Colonic mucosa (tissue), 4 donors: ENCODE results near the gene CA10. TPM values are rescaled to one million over a fixed set of nuclear protein-coding genes. Genes with fewer than 3 reads are reported as not detected.

ENCODE experiments used
- DNase-seq: peaks from one replicate; pipeline ENCODE4 v3.0.0-alpha.2; 2020
- H3K27ac ChIP-seq: fragments of 200-600 bp; one replicate; pipeline ENCODE4 v1.8.0; 2021
- H3K27me3 ChIP-seq: fragments of 200-600 bp; one replicate; pipeline ENCODE4 v1.8.0; 2021
- H3K36me3 ChIP-seq: fragments of 200-600 bp; one replicate; pipeline ENCODE4 v1.8.0; 2021
- H3K4me1 ChIP-seq: fragments of 200-600 bp; one replicate; pipeline ENCODE4 v1.8.0; 2021; ENCODE audit warnings: mild to moderate bottlenecking
- H3K4me3 ChIP-seq: fragments of 200-600 bp; one replicate; pipeline ENCODE4 v1.8.0; 2021
- H3K9ac ChIP-seq, 2 donors: one replicate each; pipeline ENCODE4 v1.7.0; 2013; ENCODE audit warnings: control low read depth in 2 of 2, low read depth in 2 of 2, low read length in 2 of 2
- H3K9me3 ChIP-seq: fragments of 200-600 bp; one replicate; pipeline ENCODE4 v1.8.0; 2021
- intact Hi-C: fragments of 100-400 bp; cut with DNase I; formaldehyde crosslinking; loops from one replicate; pipeline ENCODE4 v1.14.1; 2022
- total RNA-seq, 2 donors: library from RNA; stranded (reverse); fragmentation: NEBNext Ultra II Directional in 1 of 2; extraction: Animal tissue kit (Norgen Biotek cat#: 25700) in 1 of 2; gene quantifications; one replicate each; pipeline ENCODE4 v1.2.1, GENCODE V29; 2021
- TF ChIP-seq, protein P1 (sequence below): fragments of 200-600 bp; IDR thresholded peaks from one replicate; pipeline ENCODE4 v1.8.0; 2022; ENCODE audit warnings: antibody characterized with exemption, mild to moderate bottlenecking
- donor health status: healthy.
- donor health status: DM: no; HTN: no; CAD: no.
- donor health status: DM: no; HTN: no; CAD: no.

Gene CA10
- total RNA-seq, 2 donors from 2014 or later, result 0.27 to 0.52 TPM

DNA sequence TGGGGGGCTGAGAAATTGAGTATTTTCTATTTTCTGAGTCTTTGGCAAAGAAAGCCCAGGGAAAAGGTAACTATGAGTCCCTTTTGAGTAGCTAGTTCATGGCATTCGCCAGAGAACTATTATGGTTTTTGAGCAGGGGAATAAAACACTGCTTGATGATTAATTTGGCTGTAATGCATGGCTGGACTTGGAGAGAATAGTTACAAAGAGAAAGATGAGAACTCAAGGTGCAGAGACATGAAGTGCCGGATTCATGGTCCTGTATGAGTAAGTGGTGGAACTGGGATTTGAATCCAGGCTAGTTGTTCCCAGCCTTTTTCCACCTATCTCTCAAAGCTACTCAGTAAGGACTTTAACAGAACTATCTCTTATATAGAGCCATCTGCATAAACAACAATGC is 266.6 kb downstream of the CA10 start:
- no peaks in the 10 kb centered on the region for H3K9me3 ChIP-seq
- H3K36me3 ChIP-seq, result no peaks in the 10 kb centered on the region
- H3K27me3 ChIP-seq, result no peaks in the 10 kb centered on the region
- H3K4me1 ChIP-seq, result no peaks in the 10 kb centered on the region
- DNase-seq, result no peak
- no peak overlapping the region for H3K27ac ChIP-seq
- H3K9ac ChIP-seq, result no peak overlapping the region
- intact Hi-C loops, result no loop called here
- no peak overlapping the region for H3K4me3 ChIP-seq
- TF ChIP-seq, protein P1, sequence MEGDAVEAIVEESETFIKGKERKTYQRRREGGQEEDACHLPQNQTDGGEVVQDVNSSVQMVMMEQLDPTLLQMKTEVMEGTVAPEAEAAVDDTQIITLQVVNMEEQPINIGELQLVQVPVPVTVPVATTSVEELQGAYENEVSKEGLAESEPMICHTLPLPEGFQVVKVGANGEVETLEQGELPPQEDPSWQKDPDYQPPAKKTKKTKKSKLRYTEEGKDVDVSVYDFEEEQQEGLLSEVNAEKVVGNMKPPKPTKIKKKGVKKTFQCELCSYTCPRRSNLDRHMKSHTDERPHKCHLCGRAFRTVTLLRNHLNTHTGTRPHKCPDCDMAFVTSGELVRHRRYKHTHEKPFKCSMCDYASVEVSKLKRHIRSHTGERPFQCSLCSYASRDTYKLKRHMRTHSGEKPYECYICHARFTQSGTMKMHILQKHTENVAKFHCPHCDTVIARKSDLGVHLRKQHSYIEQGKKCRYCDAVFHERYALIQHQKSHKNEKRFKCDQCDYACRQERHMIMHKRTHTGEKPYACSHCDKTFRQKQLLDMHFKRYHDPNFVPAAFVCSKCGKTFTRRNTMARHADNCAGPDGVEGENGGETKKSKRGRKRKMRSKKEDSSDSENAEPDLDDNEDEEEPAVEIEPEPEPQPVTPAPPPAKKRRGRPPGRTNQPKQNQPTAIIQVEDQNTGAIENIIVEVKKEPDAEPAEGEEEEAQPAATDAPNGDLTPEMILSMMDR, result no peak

GRCh38 chr17:51890710-51891109 is 267.8 kb downstream of the CA10 start:
- Histone ChIP-seq H3K4me3 (no peak overlapping the region), H3K4me1 (no peaks in the 10 kb centered on the region), H3K9ac (no peak overlapping the region), H3K9me3 (no peaks in the 10 kb centered on the region), H3K27ac (no peak overlapping the region), H3K27me3 (no peaks in the 10 kb centered on the region), H3K36me3 (no peaks in the 10 kb centered on the region)
- intact Hi-C loops, result no loop called here
- no peak for DNase-seq
- TF ChIP-seq, protein P1, result no peak

DNA sequence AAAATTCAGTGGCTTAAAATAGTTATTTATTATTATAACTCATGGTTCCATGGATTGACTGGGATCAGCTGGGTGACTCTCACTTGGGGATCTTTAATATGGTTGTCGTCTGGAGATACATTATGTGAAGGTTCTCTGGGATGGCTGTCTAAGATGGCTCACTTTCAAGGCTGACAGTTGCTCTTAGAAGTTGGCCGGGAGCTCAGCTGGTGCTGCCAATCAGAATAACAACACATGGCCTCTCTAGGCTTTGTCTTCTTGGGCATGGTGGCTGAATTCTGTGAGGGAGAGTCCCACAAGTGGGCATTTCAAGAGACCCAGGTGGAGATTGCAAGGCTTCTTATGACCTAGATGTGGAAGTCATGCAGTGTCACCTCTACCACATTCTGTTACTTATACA is 269.7 kb downstream of the CA10 start:
- TF ChIP-seq, protein P1, result no peak
- no peaks in the 10 kb centered on the region for H3K9me3 ChIP-seq
- no peak overlapping the region for H3K9ac ChIP-seq
- no peak overlapping the region for H3K4me3 ChIP-seq
- H3K27ac ChIP-seq, result no peak overlapping the region
- no peaks in the 10 kb centered on the region for H3K27me3 ChIP-seq
- H3K36me3 ChIP-seq, result no peaks in the 10 kb centered on the region
- DNase-seq, result no peak
- intact Hi-C loops, result no loop called here
- no peaks in the 10 kb centered on the region for H3K4me1 ChIP-seq

- TF ChIP-seq, protein P1, result no peak
- no peak overlapping the region for H3K4me3 ChIP-seq
- no peaks in the 10 kb centered on the region for H3K9me3 ChIP-seq
- H3K9ac ChIP-seq, result no peak overlapping the region
- no peak for DNase-seq
- no peak overlapping the region for H3K27ac ChIP-seq
- no peaks in the 10 kb centered on the region for H3K4me1 ChIP-seq
- H3K36me3 ChIP-seq, result no peaks in the 10 kb centered on the region
- no peaks in the 10 kb centered on the region for H3K27me3 ChIP-seq
- intact Hi-C loops, result no loop called here
These were observed 281.5 kb downstream of the CA10 start for GRCh38 chr17:51876986-51877385.

GRCh38 chr17:51873302-51873701 is 285.2 kb downstream of the CA10 start:
- Histone ChIP-seq H3K9me3 (no peaks in the 10 kb centered on the region), H3K36me3 (no peaks in the 10 kb centered on the region), H3K27ac (no peak overlapping the region), H3K9ac (no peak overlapping the region), H3K27me3 (no peaks in the 10 kb centered on the region), H3K4me3 (no peak overlapping the region), H3K4me1 (no peaks in the 10 kb centered on the region)
- intact Hi-C loops, result no loop called here
- no peak for DNase-seq
- TF ChIP-seq, protein P1, result no peak

DNA sequence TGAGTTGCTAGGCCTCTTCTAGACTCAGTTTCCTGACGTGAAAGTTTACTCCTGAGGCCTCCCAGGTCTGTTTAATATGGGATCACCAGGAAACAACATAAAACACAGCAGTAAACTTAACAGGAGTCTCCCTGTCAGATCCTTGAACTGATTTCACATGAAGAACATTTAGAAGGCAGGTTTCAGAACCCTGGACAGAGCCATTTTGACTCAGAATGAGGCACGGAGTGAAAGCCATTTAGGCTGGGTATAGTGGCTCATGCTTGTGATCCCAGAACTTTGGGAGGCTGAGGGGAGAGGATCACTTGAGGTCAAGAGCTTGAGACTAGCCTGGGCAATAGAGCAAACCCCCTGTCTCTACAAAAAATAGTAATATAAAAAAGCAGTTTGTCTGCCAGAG is 289.1 kb downstream of the CA10 start:
- no peaks in the 10 kb centered on the region for H3K36me3 ChIP-seq
- H3K27me3 ChIP-seq, result no peaks in the 10 kb centered on the region
- no peak overlapping the region for H3K9ac ChIP-seq
- no peak overlapping the region for H3K4me3 ChIP-seq
- TF ChIP-seq, protein P1, result no peak
- no peak overlapping the region for H3K27ac ChIP-seq
- no peaks in the 10 kb centered on the region for H3K9me3 ChIP-seq
- H3K4me1 ChIP-seq, result no peaks in the 10 kb centered on the region
- peak; percentile 31 for DNase-seq
- intact Hi-C loops, result no loop called here
